PC-3 (cell line): ENCODE data around the gene TTF2. TPM values are rescaled to one million over a fixed set of nuclear protein-coding genes. Genes with fewer than 3 reads are reported as not detected.
"Not testable (repeated sequence)": the region's sequence is repeated elsewhere in the genome, so short reads cannot be mapped to it uniquely, and the experiment has no call there.

ENCODE experiments used
- ATAC-seq: fragments of 200-7000 bp; cut with Tn5 transposase; 2 replicates; pipeline ENCODE4 v1.9.1; 2020; ENCODE audit warnings: mild to moderate bottlenecking, moderate library complexity
- BruUV-seq: library from RNA; stranded (reverse); fragments of 400-500 nt; replicated peaks from 2 replicates; lab custom pipeline; 2021; lab: Mats Ljungman, UMichigan
- CTCF ChIA-PET: fragments of 300-600 bp; sonication (Branson Sonifier 250); formaldehyde crosslinking; loops from one replicate; lab custom pipeline; 2022; ENCODE audit warnings: antibody characterized with exemption; lab: Charles Lee
- POLR2A ChIA-PET: fragments of 300-600 bp; sonication (Branson Sonifier 250); formaldehyde crosslinking; loops from one replicate; lab custom pipeline; 2022; ENCODE audit warnings: antibody characterized with exemption; ENCODE audit not compliant: unreplicated experiment; lab: Charles Lee
- DNase-seq: peaks from one replicate; pipeline ENCODE4 v3.0.0-alpha.2; 2015
- H2AFZ ChIP-seq: fragments of 300-600 bp; sonication (generic); 2 replicates; pipeline ENCODE4 v1.6.0; 2016; ENCODE audit warnings: antibody characterized with exemption, low read length
- H3F3A ChIP-seq: fragments of 300-600 bp; sonication (generic); one replicate; pipeline ENCODE4 v1.6.0; 2017; ENCODE audit warnings: antibody characterized with exemption, low read length, control low read depth, mild to moderate bottlenecking; ENCODE audit not compliant: unreplicated experiment
- H3K27ac ChIP-seq: fragments of 300-600 bp; sonication (generic); 2 replicates; pipeline ENCODE4 v1.5.1; 2016; ENCODE audit warnings: mild to moderate bottlenecking, low read length
- H3K27me3 ChIP-seq: fragments of 300-600 bp; sonication (generic); 2 replicates; pipeline ENCODE4 v1.6.1; 2016; ENCODE audit warnings: low read length, mixed read lengths
- H3K36me3 ChIP-seq: fragments of 300-600 bp; sonication (generic); 2 replicates; pipeline ENCODE4 v1.6.1; 2016; ENCODE audit warnings: low read depth, mixed run types, low read length, mixed read lengths
- H3K4me1 ChIP-seq: fragments of 300-600 bp; sonication (generic); 2 replicates; pipeline ENCODE4 v1.5.1; 2016; ENCODE audit warnings: low read length; ENCODE audit not compliant: insufficient read depth
- H3K4me2 ChIP-seq: fragments of 300-600 bp; sonication (generic); 2 replicates; pipeline ENCODE4 v1.6.0; 2016; ENCODE audit warnings: low read length
- H3K4me3 ChIP-seq: fragments of 300-600 bp; sonication (generic); 2 replicates; pipeline ENCODE4 v1.5.1; 2016; ENCODE audit warnings: mild to moderate bottlenecking, low read length, mixed read lengths
- H3K79me2 ChIP-seq: fragments of 300-600 bp; sonication (generic); 2 replicates; pipeline ENCODE4 v1.6.1; 2017; ENCODE audit warnings: low read length, mixed read lengths
- H3K9ac ChIP-seq: fragments of 300-600 bp; sonication (generic); 2 replicates; pipeline ENCODE4 v1.6.0; 2016; ENCODE audit warnings: mild to moderate bottlenecking, low read length
- H3K9me2 ChIP-seq: fragments of 300-600 bp; sonication (generic); replicated peaks from 2 replicates; pipeline ENCODE4 v1.6.1; 2016; ENCODE audit warnings: mixed run types, low read length, mixed read lengths
- H3K9me3 ChIP-seq: fragments of 300-600 bp; sonication (generic); 2 replicates; pipeline ENCODE4 v1.6.1; 2016; ENCODE audit warnings: low read length, mixed read lengths
- H4K20me1 ChIP-seq: fragments of 300-600 bp; sonication (generic); 2 replicates; pipeline ENCODE4 v1.6.1; 2016; ENCODE audit warnings: low read length, mixed read lengths
- EZH2 ChIP-seq: fragments of 300-600 bp; sonication (generic); IDR thresholded peaks from one replicate; pipeline ENCODE4 v1.6.1; 2017; ENCODE audit warnings: antibody characterized with exemption, mild to moderate bottlenecking, low read length; ENCODE audit not compliant: unreplicated experiment
- EZH2phosphoT487 ChIP-seq: fragments of 300-600 bp; sonication (generic); IDR thresholded peaks from 2 replicates; pipeline ENCODE4 v1.6.1; 2018; ENCODE audit warnings: mild to moderate bottlenecking, antibody characterized with exemption, low read length, borderline replicate concordance
- intact Hi-C: fragments of 100-400 bp; cut with micrococcal nuclease; formaldehyde crosslinking; loops from 2 replicates; pipeline ENCODE4 v1.9.0; 2023
- total RNA-seq: library from RNA; depleted of rRNA; stranded (reverse); fragments of >200 nt; gene quantifications from 2 replicates; pipeline ENCODE4 v1.2.3, GENCODE V29; 2014
- TF ChIP-seq, protein P1 (sequence below): fragments of 300-600 bp; sonication (generic); conservative IDR thresholded peaks from 2 replicates; pipeline ENCODE4 v1.5.1; 2017; ENCODE audit warnings: antibody characterized with exemption, low read depth, mild to moderate bottlenecking, low read length

Gene TTF2
- total RNA-seq, 1 experiment from 2014 or later = 25.1 TPM

DNA sequence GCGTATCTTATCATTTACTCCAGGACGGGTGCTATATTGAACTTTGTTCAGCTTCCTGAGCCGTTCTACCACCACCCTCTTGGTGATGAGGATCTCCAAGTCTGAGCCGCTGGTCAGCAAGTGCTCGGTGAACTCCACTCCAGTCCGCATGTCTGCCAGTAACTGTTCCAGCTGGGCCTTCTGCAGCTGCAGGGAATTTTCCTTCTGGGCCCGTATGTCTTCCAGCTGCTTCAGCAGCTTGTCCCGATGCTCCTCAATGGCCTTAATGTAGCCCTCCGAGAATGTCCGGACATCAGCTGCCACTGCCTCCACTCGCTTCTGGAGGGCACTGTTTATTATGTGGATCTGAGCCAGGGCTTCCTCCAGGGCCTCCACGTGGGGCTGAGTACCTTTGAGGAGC lies 58.0 kb downstream of the TTF2 start:
- no peaks in the 10 kb centered on the region for H4K20me1 ChIP-seq
- H3K4me3 ChIP-seq = no peak overlapping the region
- no peaks in the 10 kb centered on the region; the same call in 1 of the 2 replicates for H3K36me3 ChIP-seq
- H2AFZ ChIP-seq = no peak overlapping the region
- no peaks in the 10 kb centered on the region for H3K9me3 ChIP-seq
- H3K27me3 ChIP-seq = no peaks in the 10 kb centered on the region
- H3K9ac ChIP-seq = no peak overlapping the region
- peaks cover 15% of the 10 kb centered on the region for H3K4me1 ChIP-seq
- intact Hi-C loops = no loop called here
- no peaks in the 10 kb centered on the region for H3F3A ChIP-seq
- no peaks in the 10 kb centered on the region for H3K79me2 ChIP-seq
- ChIA-PET CTCF (no interaction called here), POLR2A (no interaction called here)
- H3K9me2 ChIP-seq = no peaks in the 10 kb centered on the region
- ATAC-seq (no peak), DNase-seq (no peak)
- no peak overlapping the region for H3K4me2 ChIP-seq
- BruUV-seq = no TSS peak
- TF ChIP-seq EZH2phosphoT487 (no peak), EZH2 (no peak)
- TF ChIP-seq, protein P1, sequence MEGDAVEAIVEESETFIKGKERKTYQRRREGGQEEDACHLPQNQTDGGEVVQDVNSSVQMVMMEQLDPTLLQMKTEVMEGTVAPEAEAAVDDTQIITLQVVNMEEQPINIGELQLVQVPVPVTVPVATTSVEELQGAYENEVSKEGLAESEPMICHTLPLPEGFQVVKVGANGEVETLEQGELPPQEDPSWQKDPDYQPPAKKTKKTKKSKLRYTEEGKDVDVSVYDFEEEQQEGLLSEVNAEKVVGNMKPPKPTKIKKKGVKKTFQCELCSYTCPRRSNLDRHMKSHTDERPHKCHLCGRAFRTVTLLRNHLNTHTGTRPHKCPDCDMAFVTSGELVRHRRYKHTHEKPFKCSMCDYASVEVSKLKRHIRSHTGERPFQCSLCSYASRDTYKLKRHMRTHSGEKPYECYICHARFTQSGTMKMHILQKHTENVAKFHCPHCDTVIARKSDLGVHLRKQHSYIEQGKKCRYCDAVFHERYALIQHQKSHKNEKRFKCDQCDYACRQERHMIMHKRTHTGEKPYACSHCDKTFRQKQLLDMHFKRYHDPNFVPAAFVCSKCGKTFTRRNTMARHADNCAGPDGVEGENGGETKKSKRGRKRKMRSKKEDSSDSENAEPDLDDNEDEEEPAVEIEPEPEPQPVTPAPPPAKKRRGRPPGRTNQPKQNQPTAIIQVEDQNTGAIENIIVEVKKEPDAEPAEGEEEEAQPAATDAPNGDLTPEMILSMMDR = no peak
- no peak overlapping the region for H3K27ac ChIP-seq

DNA sequence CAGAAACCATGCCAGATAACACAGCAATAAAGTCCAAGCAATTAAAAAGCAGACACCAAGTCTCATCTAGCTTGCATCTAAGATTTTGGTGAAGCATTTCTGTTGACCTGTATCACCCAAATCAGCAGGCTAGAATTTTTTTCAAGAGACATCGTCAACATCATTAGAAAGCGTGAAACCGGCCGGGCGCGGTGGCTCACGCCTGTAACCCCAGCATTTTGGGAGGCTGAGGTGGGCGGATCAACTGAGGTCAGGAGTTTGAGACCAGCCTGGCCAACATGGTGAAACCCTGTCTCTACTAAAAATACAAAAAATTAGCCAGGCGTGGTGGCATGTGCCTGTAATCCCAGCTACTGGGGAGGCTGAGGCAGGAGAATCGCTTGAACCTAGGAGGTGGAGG lies 59.0 kb downstream of the TTF2 start:
- H3K9me3 ChIP-seq, BruUV-seq, H4K20me1 ChIP-seq, POLR2A ChIA-PET, H3K27me3 ChIP-seq, H3K79me2 ChIP-seq, ATAC-seq, CTCF ChIA-PET, H3K9me2 ChIP-seq, H3K4me2 ChIP-seq, intact Hi-C loops, H3K36me3 ChIP-seq, H2AFZ ChIP-seq, H3K9ac ChIP-seq, DNase-seq, H3K4me3 ChIP-seq, H3K27ac ChIP-seq, H3F3A ChIP-seq: not testable (repeated sequence)
- peaks cover 15% of the 10 kb centered on the region for H3K4me1 ChIP-seq

DNA sequence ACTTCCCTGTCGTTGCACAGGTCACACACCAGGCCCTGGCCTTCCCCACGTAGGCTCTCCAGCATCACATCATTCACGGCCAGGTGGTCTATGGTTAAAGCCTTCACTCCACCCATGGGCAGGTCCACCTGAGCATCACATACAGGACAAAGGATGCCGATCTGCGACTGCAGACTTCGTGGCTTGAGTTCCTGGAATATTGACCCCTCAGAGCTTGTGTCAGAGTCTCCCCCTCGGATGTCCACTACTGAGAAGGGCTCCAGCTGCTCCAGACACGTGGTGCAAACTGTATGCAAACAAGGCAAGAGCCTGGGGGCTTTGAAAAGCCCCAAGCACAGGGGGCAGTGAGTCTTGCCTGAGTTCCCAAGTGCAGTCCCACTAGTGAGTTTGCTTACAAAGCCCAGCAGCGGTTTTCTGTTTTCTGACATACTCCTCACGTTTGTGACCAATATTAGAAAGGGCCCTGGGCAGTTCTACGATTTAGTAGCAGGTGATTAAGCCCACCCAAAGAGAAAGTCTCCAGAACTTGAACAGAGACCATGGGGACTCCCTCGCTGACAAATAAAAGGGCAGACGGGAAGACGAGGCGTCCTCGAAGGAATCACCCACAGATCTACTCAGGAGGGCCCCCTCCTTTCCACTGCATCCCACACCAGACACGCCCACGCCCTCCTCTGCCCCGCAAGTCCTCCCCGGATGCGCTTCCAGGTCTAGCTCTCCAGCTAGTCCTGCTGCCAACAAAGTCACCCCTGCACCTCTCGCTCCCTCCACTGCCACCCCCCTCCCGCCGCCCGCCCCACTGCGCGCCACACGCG lies 60.9 kb downstream of the TTF2 start:
- no peak for DNase-seq
- Histone ChIP-seq H3K36me3 (no peaks in the 10 kb centered on the region), H3K9me3 (no peaks in the 10 kb centered on the region), H3K4me2 (peak overlapping the region; percentile 99), H3K4me3 (peak overlapping the region; percentile 71), H3K9me2 (no peaks in the 10 kb centered on the region), H3K27me3 (no peaks in the 10 kb centered on the region), H3K79me2 (no peaks in the 10 kb centered on the region), H3F3A (no peaks in the 10 kb centered on the region), H3K9ac (peak overlapping the region; percentile 82), H2AFZ (peak overlapping the region; percentile 82), H3K4me1 (peaks cover 15% of the 10 kb centered on the region), H4K20me1 (no peaks in the 10 kb centered on the region), H3K27ac (peak overlapping the region; percentile 58; the same call in 1 of the 2 replicates)
- ATAC-seq = peak; percentile 45
- TF ChIP-seq EZH2 (no peak), EZH2phosphoT487 (no peak)
- TF ChIP-seq, protein P1 = no peak
- ChIA-PET POLR2A (no interaction called here), CTCF (interaction anchor here (2.1 kb wide), 1 partner anchor 164 kb away, joined by 13 read pairs; no protein-coding TSS in a partner anchor)
- BruUV-seq = TSS peak; percentile 69
- intact Hi-C loops = loop anchor here (1.0 to 2.0 kb wide), 4 partner anchors 26 to 163 kb away; partner anchors contain the start of gene TTF2
